Measurements from ENCODE around the gene RALGAPB. TPM values are rescaled to one million over a fixed set of nuclear protein-coding genes. Genes with fewer than 3 reads are reported as not detected.

Gene RALGAPB
- total and polyA plus RNA-seq, 2 of the 13 experiments (the other 11 are each of a cell fraction or from before 2014, with no cell fraction given): 17.6 to 30.6 TPM

DNA sequence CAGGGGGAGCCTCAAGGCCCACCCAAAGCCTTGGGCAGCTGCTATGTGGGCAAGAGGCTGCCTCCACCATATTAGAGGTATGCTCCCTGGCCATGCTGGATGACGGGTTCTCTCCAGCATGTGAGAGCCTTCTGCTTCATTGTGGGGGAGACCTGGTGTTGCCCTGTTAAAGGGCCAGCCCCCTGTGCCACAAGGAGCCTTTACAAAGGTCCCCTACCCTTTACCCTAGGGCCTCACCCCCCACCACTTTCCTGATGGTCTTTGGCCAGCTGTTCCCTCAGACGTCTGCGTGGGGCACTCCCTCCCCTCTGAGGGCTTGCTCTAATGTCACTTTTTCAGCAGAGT, 113.5 kb downstream of the RALGAPB start (continued):
- TF ChIP-seq, protein P1, sequence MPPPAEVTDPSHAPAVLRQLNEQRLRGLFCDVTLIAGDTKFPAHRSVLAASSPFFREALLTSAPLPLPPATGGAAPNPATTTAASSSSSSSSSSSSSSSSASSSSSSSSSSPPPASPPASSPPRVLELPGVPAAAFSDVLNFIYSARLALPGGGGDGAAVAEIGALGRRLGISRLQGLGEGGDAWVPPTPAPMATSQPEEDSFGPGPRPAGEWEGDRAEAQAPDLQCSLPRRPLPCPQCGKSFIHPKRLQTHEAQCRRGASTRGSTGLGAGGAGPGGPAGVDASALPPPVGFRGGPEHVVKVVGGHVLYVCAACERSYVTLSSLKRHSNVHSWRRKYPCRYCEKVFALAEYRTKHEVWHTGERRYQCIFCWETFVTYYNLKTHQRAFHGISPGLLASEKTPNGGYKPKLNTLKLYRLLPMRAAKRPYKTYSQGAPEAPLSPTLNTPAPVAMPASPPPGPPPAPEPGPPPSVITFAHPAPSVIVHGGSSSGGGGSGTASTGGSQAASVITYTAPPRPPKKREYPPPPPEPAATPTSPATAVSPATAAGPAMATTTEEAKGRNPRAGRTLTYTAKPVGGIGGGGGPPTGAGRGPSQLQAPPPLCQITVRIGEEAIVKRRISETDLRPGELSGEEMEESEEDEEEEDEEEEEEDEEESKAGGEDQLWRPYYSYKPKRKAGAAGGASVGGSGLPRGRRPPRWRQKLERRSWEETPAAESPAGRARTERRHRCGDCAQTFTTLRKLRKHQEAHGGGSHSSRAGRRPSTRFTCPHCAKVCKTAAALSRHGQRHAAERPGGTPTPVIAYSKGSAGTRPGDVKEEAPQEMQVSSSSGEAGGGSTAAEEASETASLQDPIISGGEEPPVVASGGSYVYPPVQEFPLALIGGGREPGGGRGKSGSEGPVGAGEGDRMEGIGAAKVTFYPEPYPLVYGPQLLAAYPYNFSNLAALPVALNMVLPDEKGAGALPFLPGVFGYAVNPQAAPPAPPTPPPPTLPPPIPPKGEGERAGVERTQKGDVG (CRISPR knock-in tag; IDR thresholded peaks at IDR 0.05; ENCODE audit: borderline replicate concordance): peak; percentile 5; the same call in 1 of the 2 replicates
- TF ChIP-seq, protein P2, sequence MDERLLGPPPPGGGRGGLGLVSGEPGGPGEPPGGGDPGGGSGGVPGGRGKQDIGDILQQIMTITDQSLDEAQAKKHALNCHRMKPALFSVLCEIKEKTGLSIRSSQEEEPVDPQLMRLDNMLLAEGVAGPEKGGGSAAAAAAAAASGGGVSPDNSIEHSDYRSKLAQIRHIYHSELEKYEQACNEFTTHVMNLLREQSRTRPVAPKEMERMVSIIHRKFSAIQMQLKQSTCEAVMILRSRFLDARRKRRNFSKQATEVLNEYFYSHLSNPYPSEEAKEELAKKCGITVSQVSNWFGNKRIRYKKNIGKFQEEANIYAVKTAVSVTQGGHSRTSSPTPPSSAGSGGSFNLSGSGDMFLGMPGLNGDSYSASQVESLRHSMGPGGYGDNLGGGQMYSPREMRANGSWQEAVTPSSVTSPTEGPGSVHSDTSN (CRISPR knock-in tag; IDR thresholded peaks at IDR 0.05): 0 out of 2 replicates have a peak, but pooled peaks have one; percentile 27
- TF ChIP-seq ZSCAN9 (CRISPR knock-in tag; IDR thresholded peaks at IDR 0.05; ENCODE audit: borderline replicate concordance) (no peak), CBFB (CRISPR knock-in tag; IDR thresholded peaks at IDR 0.05) (no peak), KDM2A (CRISPR knock-in tag; IDR thresholded peaks at IDR 0.05; ENCODE audit: borderline replicate concordance, low read depth) (no peak), ZMYM3 (CRISPR knock-in tag; IDR thresholded peaks at IDR 0.05) (no peak), DNMT1 (CRISPR knock-in tag; IDR thresholded peaks at IDR 0.05) (0 out of 2 replicates have a peak, but pooled peaks have one; percentile 37), POGZ (CRISPR knock-in tag; IDR thresholded peaks at IDR 0.05) (no peak), ZNF720 (CRISPR knock-in tag; IDR thresholded peaks at IDR 0.05) (no peak), SATB2 (CRISPR knock-in tag; IDR thresholded peaks at IDR 0.05) (no peak), SMARCE1 (IDR thresholded peaks at IDR 0.05; ENCODE audit: borderline replicate concordance) (no peak), SYNCRIP (IDR thresholded peaks at IDR 0.05; ENCODE audit: insufficient read depth, low read depth, low read length) (no peak), CHD2 (IDR thresholded peaks at IDR 0.05; ENCODE audit: low read depth, low read length) (no peak), YEATS2 (CRISPR knock-in tag; IDR thresholded peaks at IDR 0.05; ENCODE audit: borderline replicate concordance) (no peak), ZNF501 (CRISPR knock-in tag; IDR thresholded peaks at IDR 0.05) (peak; percentile 45; the same call in 1 of the 2 replicates)
- TF ChIP-seq, protein P3, sequence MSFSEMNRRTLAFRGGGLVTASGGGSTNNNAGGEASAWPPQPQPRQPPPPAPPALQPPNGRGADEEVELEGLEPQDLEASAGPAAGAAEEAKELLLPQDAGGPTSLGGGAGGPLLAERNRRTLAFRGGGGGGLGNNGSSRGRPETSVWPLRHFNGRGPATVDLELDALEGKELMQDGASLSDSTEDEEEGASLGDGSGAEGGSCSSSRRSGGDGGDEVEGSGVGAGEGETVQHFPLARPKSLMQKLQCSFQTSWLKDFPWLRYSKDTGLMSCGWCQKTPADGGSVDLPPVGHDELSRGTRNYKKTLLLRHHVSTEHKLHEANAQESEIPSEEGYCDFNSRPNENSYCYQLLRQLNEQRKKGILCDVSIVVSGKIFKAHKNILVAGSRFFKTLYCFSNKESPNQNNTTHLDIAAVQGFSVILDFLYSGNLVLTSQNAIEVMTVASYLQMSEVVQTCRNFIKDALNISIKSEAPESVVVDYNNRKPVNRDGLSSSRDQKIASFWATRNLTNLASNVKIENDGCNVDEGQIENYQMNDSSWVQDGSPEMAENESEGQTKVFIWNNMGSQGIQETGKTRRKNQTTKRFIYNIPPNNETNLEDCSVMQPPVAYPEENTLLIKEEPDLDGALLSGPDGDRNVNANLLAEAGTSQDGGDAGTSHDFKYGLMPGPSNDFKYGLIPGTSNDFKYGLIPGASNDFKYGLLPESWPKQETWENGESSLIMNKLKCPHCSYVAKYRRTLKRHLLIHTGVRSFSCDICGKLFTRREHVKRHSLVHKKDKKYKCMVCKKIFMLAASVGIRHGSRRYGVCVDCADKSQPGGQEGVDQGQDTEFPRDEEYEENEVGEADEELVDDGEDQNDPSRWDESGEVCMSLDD (CRISPR knock-in tag; IDR thresholded peaks at IDR 0.05; ENCODE audit: borderline replicate concordance): no peak
- TF ChIP-seq, protein P4, sequence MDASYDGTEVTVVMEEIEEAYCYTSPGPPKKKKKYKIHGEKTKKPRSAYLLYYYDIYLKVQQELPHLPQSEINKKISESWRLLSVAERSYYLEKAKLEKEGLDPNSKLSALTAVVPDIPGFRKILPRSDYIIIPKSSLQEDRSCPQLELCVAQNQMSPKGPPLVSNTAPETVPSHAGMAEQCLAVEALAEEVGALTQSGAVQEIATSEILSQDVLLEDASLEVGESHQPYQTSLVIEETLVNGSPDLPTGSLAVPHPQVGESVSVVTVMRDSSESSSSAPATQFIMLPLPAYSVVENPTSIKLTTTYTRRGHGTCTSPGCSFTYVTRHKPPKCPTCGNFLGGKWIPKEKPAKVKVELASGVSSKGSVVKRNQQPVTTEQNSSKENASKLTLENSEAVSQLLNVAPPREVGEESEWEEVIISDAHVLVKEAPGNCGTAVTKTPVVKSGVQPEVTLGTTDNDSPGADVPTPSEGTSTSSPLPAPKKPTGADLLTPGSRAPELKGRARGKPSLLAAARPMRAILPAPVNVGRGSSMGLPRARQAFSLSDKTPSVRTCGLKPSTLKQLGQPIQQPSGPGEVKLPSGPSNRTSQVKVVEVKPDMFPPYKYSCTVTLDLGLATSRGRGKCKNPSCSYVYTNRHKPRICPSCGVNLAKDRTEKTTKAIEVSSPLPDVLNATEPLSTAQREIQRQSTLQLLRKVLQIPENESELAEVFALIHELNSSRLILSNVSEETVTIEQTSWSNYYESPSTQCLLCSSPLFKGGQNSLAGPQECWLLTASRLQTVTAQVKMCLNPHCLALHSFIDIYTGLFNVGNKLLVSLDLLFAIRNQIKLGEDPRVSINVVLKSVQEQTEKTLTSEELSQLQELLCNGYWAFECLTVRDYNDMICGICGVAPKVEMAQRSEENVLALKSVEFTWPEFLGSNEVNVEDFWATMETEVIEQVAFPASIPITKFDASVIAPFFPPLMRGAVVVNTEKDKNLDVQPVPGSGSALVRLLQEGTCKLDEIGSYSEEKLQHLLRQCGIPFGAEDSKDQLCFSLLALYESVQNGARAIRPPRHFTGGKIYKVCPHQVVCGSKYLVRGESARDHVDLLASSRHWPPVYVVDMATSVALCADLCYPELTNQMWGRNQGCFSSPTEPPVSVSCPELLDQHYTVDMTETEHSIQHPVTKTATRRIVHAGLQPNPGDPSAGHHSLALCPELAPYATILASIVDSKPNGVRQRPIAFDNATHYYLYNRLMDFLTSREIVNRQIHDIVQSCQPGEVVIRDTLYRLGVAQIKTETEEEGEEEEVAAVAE (CRISPR knock-in tag; IDR thresholded peaks at IDR 0.05; ENCODE audit: borderline replicate concordance): no peak
